Esophagus squamous epithelium (tissue), 4 donors: ENCODE results near the gene CD302.

Source experiments
- CTCF ChIP-seq, 6 experiments: fragments of 450-650 bp in 4 of 6; fragments of 200-600 bp in 2 of 6; sonication (generic) in 2 of 6; IDR thresholded peaks; one replicate each; pipeline ENCODE4 v1.5.1; 2016 to 2019; ENCODE audit warnings: antibody characterized with exemption in 6 of 6, mild to moderate bottlenecking in 4 of 6, moderate library complexity in 4 of 6
- POLR2A ChIP-seq, 4 donors: fragments of 450-650 bp; IDR thresholded peaks; one replicate each; pipeline ENCODE4 v1.6.1; 2017; ENCODE audit warnings: antibody characterized with exemption in 4 of 4, mild to moderate bottlenecking in 4 of 4, moderate library complexity in 3 of 4

GRCh38 chr2:159803235-159803962 is 5.4 kb upstream of the CD302 start:
- TF ChIP-seq CTCF (IDR thresholded peaks at IDR 0.05) (no peak), POLR2A (IDR thresholded peaks at IDR 0.05) (no peak)
